Left kidney (tissue), 8 donors: ENCODE data around the gene RNU6-7. TPM values are rescaled to one million over a fixed set of nuclear protein-coding genes. Genes with fewer than 3 reads are reported as not detected.
A peak's percentile ranks its signal among the peaks of the same experiment; 100 is the strongest.

ENCODE experiments used
- DNase-seq: peaks from one replicate; pipeline ENCODE4 v3.0.0-alpha.2; 2013
- long read RNA-seq, 8 donors: transcript quantifications; one replicate each; lab custom pipeline, GENCODE V29; 2026
- polyA plus RNA-seq: library from polyadenylated mRNA; unstranded; fragments of 120-200 nt; gene quantifications from one replicate; pipeline ENCODE4 v1.2.1, GENCODE V29; 2013; ENCODE audit not compliant: insufficient read length

Gene RNU6-7
- polyA plus RNA-seq: not detected
- long read RNA-seq, donor 1: 0 reads
- long read RNA-seq, donor 2: 0 reads
- long read RNA-seq, donor 3: 0 reads
- long read RNA-seq, donor 4: 0 reads
- long read RNA-seq, donor 5: 0 reads
- long read RNA-seq, donor 6: 0 reads
- long read RNA-seq, donor 7: 0 reads
- long read RNA-seq, donor 8: 0 reads

DNA sequence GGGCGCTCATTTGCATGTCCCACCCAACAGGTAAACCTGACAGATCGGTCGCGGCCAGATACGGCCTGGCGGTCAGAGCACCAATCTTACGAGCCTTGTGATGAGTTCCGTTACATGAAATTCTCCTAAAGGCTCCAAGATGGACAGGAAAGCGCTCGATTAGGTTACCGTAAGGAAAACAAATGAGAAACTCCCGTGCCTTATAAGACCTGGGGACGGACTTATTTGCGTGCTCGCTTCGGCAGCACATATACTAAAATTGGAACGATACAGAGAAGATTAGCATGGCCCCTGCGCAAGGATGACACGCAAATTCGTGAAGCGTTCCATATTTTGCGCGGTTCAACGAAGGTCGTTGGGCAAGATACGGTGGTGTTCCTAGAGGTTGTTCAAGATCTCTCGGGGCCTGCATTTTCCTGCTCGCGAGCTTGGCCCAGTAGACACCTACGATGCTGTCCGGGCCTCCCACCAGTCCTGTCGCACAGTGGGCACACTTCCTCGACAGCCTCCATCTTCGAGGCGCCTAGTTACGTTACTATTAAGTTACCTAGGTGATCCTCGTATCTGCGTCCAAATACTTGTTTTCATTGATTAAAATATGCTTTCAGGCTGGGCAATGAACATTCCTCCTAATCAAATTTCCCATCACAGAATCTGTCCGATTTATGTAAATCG lies at the start of gene RNU6-7:
Gene RNU6-7, plus strand, starts transcription at position 230 of the 675 bp plus-strand sequence.
- DNase-seq: peak; percentile 78

DNA sequence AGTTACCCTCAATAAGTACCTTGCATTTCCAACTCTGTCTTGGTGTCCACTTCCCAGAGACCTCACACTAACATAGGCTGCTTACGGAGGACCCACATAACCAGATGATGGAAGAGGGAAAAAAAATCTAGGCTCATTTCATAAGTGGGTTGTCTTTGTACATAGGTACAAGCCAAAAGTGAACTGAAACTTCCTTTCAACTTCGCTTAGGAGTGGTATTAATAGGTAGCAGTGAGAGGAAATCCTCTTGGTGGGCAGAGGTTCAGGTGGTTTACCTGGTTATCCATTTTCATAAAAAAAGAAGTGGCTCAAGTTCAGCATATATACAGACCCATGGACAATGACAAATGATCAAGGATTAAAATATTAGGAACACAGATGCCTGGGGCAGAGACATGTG lies 35.8 kb upstream of the RNU6-7 start:
- DNase-seq: no peak

DNA sequence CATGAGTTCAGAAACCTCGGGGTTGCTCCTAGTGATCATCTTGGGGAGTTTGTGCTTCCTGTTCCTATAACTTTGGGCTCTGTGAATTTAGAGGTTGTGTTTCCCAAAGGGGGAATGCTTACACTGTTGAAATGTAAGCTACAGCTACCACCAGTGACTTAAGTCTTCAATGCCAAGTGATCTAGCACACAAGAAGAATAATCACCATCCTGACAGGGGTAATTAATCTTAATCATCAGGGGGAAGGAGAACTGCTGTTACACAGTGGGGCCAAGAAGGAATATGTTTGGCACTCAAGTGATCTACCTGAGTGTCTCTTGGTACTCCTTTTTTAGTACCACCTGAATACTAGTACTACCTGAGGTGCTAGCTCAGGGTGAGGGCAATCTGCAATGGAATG lies 34.9 kb upstream of the RNU6-7 start:
- DNase-seq: no peak

DNA sequence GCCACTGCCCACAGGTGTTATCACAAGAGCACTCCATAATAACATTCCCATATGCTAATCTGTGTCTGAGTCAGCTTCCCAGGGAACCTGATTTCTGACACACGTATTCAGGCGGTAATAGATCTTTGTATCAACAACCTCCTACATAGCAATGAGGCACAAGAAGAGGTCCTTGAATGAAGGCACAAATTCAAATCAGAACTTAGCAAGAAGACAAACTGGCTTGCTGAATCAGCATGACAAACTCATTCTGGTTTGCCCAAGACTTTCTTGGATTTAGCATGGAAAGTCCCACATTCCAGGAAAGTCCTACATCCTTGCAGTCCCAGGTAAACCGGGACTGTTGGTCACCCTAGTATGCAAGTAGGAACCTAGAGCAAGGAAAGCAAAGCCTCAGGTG lies 33.9 kb upstream of the RNU6-7 start:
- DNase-seq: no peak

DNA sequence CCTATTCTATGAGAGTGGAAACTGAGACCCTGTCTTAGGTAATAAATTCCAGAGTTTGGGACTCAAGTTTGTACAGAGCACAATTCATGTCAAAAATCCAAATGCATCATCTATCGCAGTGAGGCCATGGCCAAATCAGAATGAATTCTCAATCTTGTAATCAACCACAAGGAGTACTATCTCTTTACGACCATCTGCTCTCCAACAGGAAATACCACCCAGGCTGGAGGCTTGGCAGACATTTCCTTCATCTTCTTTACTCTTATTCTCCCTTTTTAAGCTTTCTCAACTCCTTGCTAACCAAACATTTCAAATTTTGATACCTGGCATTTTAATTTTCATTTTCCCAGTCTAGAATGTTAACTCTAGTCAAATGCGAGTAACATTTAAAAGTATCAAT lies 32.7 kb upstream of the RNU6-7 start:
- DNase-seq: no peak

DNA sequence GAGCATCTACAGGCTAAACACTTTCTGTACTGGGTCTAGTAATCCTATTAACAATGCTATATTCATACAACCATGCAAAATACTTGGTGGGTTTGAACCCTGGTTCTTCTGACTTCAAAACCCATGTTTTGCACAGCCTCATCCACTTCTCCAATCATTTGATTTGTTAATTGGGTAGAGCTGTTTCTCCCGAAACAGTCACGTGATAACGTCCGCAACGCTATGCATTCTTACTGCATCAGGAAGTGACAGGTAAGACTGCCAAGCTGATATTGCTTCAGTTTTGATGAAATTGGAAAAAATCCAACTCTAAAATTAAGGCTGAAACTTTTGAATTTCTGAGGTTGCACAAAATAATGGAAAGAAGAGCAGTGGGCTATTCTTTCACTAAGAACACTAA lies 30.4 kb upstream of the RNU6-7 start:
- no peak for DNase-seq

DNA sequence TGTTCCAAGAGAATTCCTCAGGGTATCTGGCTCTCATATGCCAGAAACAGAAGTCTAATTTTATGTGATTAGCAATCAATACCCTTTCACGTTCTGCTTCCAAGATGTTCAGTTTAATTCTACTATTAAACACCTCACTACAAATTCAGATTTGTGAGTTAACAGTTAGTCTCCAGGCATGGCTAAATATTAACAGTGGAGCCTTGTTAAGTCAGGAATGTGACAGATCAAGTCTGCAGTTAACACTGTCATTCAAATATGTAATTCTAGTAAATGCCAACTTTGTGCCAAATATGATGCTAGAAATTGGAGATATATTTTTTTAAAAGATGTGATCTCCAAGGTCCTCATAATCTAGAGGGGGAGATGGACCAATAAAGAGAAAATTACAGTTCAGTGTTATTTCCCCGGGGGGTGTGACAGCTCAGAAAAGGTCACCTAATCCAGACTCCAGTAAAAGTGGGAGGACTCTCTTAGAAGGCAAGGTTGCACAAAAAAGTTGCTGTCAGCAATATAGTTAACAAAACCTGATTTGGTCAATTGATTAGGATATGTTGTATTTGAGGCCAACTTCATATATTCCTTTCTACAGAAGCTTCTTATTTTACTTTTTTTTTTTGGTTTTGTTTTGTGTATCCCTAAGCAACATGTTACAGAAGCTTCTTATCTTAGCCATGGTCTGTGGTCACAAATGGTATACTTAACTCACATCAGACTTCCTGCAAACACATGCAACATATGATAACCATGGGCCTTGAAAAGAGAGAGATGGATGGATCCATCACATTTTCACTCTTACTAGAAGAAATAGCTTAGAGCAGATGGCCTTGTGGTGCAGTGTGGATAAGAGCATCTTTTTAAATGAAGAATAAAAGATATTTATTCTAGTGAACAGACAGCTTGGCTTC lies 18.4 kb upstream of the RNU6-7 start:
- peak; percentile 12 for DNase-seq

DNA sequence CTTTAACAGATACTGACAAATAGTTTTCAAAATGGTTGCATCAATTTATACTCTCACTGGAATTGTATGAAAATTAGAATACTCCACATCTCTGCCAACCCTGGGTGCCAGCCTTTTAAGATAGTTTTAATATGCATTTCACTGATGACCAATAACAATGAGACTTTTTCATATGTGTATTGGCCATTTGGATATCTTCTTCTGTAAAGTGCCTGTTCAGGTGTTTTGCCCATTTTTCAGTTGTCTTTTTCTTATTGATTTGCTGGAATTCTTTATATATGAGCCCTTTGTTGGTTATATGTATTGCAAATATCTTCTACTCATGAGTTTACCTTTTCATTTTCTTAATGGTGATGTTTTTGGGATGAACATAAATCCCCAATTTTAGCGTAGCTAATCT lies 16.7 kb upstream of the RNU6-7 start:
- no peak for DNase-seq

DNA sequence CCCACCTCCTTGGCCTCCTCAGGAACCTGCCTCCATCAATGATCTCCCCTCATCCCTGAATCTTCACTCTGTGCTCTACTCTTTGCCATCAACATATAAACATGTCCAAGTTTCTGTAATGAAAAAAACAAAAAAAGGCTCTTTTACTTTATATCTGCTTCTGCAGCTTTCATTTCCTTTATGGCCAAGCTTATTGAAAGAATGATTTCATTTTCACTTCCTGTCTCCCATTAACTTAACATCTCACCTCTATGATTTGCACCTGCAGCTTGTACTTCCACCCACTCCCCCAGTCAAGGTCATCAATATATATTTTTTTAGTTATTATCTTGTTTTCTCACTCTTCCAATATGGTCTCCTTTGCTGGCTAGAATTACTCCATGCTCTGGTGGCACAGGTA lies 15.6 kb upstream of the RNU6-7 start:
- DNase-seq: no peak

DNA sequence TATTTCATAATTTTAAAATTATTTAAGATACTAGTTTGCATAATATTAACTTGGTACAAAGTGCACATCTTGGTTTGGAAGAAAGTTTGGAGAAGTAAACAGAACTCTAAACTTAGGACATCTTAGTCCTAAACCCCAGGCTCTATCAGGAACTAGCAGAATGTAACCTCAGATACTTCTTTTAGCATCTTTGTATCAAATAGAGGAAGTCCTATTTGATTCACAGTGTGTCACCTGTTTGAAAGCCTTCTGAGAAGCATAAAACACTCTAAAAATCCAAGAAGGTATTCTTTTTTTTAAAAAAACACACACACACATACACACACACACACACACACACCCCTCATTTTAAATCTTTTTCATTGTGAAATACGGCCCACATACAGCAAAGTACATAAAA lies 12.0 kb upstream of the RNU6-7 start:
- no peak for DNase-seq

DNA sequence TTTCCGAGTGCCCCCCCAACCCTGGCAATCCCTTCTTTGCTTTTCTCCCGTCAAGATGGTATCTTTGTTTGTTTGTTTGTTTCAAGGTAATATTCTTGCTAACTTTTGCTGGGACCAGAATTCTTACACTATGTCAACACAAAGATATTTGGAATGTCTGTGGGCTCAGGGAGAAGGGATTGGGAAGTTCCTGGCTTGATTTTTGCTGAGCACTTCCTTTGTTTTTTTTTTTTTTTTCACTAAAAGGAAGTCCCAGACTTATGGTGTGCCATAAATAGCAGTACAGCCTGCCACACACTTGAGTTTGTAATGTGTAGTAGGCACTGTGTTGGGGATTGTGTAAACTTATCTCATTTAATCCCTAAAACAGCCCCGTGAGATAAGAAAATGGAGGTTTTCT lies 11.2 kb upstream of the RNU6-7 start:
- no peak for DNase-seq

DNA sequence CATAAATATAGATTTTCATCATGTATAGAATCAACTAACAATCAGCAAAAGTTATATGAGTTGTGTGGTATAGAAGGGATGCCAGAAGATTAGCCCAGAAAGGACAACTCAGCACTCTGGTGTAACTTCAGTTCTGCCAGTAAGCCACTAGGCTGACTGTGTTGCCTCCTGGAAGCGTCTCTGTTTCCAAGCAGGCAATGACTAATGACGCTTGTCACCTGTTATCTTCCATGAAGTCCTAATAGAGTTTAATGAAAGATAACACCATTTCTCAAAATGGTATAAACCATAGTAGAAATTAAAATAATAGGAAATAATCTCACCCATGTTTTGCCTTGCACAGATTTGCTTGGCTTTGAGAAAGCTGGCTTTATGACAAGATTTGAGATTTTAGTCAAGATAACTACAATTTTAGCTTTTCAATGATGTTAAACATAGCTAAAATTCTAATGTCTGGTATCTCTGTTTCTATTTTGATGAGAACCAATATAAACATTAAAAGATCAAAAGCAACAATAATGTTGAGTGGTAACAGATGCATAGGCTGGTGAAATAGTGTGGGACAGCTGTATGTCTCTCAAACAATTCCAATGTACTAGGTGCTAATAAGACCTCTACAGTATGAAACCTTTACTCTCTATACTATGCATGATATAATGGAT lies 9.0 kb upstream of the RNU6-7 start:
- no peak for DNase-seq

DNA sequence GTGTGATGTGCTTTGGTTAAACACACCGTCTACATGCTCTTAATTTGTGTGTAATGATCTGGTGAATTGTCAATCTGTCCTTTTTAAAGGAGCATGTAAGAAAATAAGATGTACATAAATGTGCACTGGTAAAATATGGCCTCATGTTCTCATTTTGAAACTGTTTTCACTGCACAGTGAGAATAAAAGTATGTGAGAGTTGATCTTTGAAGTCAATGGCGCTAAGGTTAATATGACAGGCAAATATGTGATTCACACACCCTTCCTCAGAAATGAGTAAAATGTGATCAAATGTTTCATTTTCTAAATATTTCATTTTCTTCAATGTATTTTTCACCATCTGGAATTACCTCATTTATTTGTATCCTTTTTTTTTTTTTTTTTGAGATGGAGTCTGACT lies 8.3 kb upstream of the RNU6-7 start:
- no peak for DNase-seq

DNA sequence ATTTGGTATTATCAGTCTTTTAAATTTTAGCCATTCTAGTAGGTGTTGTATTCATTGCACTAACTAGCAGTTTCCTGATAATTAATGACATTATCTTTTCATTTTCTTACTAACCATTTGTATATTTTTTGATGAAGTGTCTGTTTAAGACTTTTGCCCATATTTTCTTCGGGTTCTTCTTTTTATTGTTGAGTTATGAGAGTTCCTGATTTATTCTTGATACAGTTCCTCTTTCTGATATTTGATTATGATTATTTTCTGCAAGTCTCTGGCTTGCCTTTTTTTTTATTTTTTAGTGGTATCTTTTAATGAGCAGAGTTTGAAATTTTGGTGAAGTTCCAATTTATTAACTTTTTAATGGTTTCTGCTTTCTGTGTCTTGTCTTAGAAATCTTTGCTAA lies 6.2 kb upstream of the RNU6-7 start:
- DNase-seq: no peak

DNA sequence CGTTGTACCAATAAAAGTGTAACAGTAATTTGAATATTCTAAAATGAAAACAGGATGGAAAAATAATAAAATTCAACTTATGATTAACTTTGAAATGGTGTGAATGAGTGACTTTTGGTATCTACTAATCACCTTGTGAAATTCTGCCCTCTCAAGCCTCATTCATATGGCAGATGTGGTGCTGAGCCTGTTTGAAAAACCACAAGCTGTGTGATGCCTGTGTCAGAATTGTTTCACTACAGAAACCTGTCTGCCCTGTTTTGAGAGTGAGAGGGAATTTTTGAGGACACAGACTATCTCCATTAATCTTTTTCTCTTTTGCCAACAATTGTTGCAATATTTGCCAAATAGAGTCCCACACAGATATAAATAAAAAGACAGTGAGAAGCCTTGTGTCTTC lies 3.9 kb upstream of the RNU6-7 start:
- DNase-seq: no peak

DNA sequence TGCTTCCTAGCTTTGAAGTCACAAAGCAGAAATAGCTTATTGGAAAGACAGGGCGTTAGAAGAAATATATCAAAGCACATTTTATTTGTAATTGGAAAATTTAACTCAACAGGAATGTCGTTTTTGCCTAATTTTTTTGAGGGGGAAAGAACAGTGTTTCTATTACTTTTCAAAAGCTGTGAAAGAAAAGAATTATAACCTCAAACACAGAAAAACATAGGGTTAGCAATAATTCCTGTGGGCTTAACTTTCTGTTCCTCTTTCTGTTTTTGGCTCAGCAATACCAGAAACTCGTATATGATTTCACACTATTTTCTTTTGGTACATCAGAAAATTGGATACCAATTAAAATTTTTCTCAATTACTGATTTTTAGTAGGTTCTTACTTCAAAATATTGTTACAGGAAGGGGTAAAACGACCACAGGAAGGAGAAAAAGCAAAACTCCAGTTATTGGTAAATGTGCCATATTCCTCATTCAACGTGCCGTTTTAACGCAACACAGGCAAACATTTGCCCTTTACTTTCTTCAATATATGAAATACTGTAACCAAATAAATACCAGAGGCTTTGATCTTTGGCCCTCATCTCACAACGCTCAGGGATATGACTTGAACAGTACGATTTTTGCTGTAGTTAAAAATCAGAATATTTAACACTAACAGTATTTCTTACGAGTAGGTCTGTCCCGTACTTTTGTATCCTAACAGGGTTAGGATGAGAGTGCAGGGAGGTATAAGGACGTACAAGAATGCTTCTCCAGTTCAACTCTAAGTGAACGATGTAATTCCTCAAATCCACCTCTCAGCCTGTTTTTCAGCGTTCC lies 1.3 kb upstream of the RNU6-7 start:
- DNase-seq: no peak

DNA sequence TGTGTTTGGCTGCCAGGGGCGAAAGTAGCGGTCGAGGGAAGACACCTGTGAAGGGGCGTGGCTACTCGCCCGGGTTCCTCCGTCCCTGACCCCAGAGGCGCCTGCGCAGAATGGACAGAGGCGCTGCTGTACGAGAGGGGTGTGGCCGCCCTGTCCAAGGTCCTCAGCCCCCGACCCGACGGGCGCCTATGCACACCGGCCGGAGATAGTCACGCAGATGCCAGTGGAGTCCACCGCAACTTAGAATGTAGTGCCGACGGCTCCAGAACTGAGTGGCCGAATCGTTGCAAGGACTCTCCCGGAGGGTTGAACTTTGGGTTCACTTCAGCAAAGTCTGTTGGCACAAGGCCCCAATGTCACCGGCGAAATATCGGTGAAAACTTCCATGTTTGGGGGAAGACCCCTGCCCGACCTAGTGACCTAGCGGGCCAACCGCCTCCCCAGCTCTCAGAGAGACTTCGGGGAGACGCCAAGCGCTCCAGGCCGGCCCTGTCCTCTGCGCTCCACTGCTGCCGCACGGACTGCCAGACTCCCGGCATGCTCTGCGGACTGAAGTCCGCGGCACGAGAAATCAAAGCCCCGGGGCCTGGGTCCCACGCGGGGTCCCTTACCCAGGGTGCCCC lies 541 bp upstream of the RNU6-7 start:
- peak; percentile 85 for DNase-seq

DNA sequence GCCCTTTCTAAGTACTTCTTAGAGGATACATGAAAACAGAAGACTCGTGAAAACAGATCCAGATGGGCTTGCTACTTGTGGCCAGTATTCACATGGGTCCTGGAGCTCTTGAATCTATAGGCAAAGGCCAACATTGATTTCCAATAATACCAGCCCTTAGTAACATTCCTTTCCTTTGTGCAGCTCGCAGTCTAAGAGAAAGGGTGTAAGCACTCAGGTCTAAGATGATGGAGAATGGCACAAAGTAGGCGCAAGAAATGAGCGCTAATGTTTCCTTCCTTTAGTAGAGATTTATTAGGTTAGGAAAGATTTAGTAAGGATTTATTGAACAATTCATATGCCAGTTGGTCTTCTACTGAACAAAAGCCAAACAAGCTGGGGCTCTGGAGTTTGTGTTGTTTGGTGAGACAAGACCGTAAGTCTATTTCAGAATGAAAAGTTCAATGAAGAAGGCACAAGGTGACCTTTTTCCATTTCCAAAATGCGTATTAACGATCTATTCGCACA lies 699 bp downstream of the RNU6-7 start:
- peak; percentile 45 for DNase-seq

DNA sequence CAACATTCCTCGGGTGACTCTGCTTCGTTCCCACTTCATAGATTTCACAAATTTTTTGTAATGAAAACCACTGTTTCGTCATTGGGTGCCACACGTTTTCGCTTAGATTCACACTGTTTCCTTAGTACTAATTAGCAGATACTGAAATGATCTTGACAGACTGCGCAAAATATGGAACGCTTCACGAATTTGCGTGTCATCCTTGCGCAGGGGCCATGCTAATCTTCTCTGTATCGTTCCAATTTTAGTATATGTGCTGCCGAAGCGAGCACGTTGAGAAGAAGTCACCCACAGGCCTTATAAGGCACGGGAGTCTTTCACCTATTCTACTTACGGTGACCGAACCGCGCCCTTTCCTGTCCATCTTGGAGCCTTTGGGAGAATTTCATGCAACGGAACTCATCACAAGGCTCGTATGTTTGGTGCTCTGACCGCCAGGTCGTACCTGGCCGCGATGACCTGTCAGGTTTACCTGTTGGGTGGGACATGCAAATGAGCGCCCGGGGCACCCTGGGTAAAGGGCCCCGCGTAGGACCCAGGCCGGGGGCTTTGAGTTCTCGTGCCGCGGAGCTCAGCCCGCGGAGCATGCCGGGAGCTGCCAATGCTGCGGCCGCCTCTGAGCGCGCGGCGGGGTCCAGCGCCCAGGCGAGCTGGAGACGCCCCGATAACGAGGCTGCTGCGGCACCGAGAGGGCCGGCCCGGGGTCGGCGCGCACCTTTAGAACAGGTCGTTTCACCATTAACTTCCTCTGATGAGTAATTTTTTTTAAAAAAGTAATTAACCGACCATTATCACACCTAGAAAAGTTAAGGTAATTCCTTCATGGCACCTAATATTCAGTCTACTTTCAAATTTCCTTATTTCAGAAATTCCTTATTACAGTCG lies 1.4 kb downstream of the RNU6-7 start, which contains the start of gene RNU6-8:
Gene RNU6-8, minus strand, starts transcription at position 272 of the 885 bp plus-strand sequence.
- peak; percentile 91 for DNase-seq

DNA sequence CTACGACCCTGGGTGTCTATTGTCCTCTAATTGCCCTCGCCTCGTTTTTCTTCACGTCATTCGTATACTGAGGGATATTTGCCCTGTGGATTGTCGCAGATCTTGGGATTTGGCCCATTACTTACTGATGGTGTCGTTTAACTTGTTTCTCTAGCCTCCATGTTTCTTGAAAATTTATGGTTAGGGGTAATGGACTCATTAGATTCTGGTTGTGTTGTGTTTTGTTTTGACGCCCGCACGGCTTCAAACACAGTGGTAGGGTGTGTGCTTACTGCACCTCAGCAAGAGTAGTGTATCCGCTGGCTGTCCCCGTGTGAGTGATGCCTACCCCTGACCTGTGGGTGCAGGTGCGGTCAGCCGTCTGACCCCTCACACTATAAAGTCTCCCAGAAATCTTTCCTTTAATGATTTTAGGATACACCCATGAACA lies 2.1 kb downstream of the RNU6-7 start:
- DNase-seq: peak; percentile 38
